Adrenal gland (tissue), 12 donors: ENCODE data around the gene FKBP9. TPM values are rescaled to one million over a fixed set of nuclear protein-coding genes. Genes with fewer than 3 reads are reported as not detected.
"Not testable (repeated sequence)": the region's sequence is repeated elsewhere in the genome, so short reads cannot be mapped to it uniquely, and the experiment has no call there.

Source experiments
- DNase-seq, 7 donors: peaks; one replicate each; pipeline ENCODE4 v3.0.0-alpha.2; 2019 to 2020
- H3K27ac ChIP-seq, 5 donors: fragments of 200-600 bp; sonication (generic) in 4 of 5; 1 replicate in 3 of 5; 2 replicates in 2 of 5; pipeline versions ENCODE4 v1.5.1 to v1.8.0; 2016 to 2020; ENCODE audit warnings: mild to moderate bottlenecking in 1 of 5
- H3K27me3 ChIP-seq: fragments of 200-600 bp; 2 replicates; pipeline ENCODE4 v1.8.0; 2021
- H3K36me3 ChIP-seq, 2 donors: fragments of 200-600 bp; replicated peaks in 1 of 2; 1 replicate in 1 of 2; 2 replicates in 1 of 2; pipeline versions ENCODE4 v1.5.1 to v1.8.0; 2018 to 2022
- H3K4me1 ChIP-seq, 2 donors: fragments of 200-600 bp; replicated peaks in 1 of 2; 1 replicate in 1 of 2; 2 replicates in 1 of 2; pipeline versions ENCODE4 v1.5.1 to v1.8.0; 2018 to 2021
- H3K4me3 ChIP-seq, 4 donors: fragments of 200-600 bp; sonication (generic) in 3 of 4; one replicate each; pipeline ENCODE4 v1.5.1; 2016 to 2018
- H3K9me3 ChIP-seq, 3 donors: fragments of 200-600 bp; sonication (generic) in 1 of 3; replicated peaks in 1 of 3; 1 replicate in 2 of 3; 2 replicates in 1 of 3; pipeline versions ENCODE4 v1.5.1 to v1.8.0; 2016 to 2021
- CTCF ChIP-seq, 6 experiments: fragments of 450-650 bp in 4 of 6; fragments of 200-600 bp in 2 of 6; sonication (generic) in 1 of 6; IDR thresholded peaks; 1 replicate in 5 of 6; 2 replicates in 1 of 6; pipeline versions ENCODE4 v1.5.1 to v1.8.0; 2016 to 2021; ENCODE audit warnings: antibody characterized with exemption in 6 of 6, mild to moderate bottlenecking in 2 of 6, moderate library complexity in 1 of 6
- POLR2A ChIP-seq, 2 donors: fragments of 450-650 bp; IDR thresholded peaks; one replicate each; pipeline ENCODE4 v1.6.1; 2017; ENCODE audit warnings: antibody characterized with exemption in 2 of 2, mild to moderate bottlenecking in 2 of 2, moderate library complexity in 1 of 2
- WGBS, 4 donors: extraction: QIAGEN DNeasy Blood & Tissue Kit in 2 of 4; methylation state at CpG; one replicate each; pipeline versions ENCODE4 v1.1.5 to v1.1.7; 2013 to 2017; 5-methylcytosine and 5-hydroxymethylcytosine counted together
- intact Hi-C, 2 donors: fragments of 100-400 bp; cut with DNase I; formaldehyde crosslinking; loops; one replicate each; pipeline versions ENCODE4 v1.14.1 to v1.15.0; 2022 to 2023
- polyA plus RNA-seq, 3 donors: library from polyadenylated mRNA; stranded (reverse); fragments of 200-250 nt in 2 of 3; fragments of 350-450 nt in 1 of 3; fragmentation: Illumina TruSeq in 1 of 3; extraction: RNeasy Lipid Tissue Mini Kit (QIAGEN cat#74804) in 1 of 3; gene quantifications; one replicate each; pipeline ENCODE4 v1.2.3, GENCODE V29; 2013 to 2014
- total RNA-seq, 9 donors: library from RNA; depleted of rRNA in 4 of 9; stranded (reverse); fragments of >200 nt in 4 of 9; fragments of 120-200 nt in 1 of 9; fragmentation: NEBNext Ultra II Directional in 1 of 9; extraction: Animal tissue kit (Norgen Biotek cat#: 25700) in 1 of 9; gene quantifications; one replicate each; pipeline versions ENCODE4 v1.1.0 to v1.2.4, GENCODE V29; 2013 to 2023
- donor health status: healthy with polysubstance abuse.
- donor health status: Bipolar disorder and iron deficiency.
- donor health status: DM: yes; HTN: yes; CAD: no.
- donor health status: DM: no; HTN: no; CAD: no.
- donor health status: DM: no; HTN: no; CAD: no.
- donor health status: DM: yes; HTN: yes; CAD: no.

Gene FKBP9
- total and polyA plus RNA-seq, 12 donors, result 26.8 to 299 (median 144) TPM

- TF ChIP-seq POLR2A (IDR thresholded peaks at IDR 0.05) (no peak), CTCF (IDR thresholded peaks at IDR 0.05) (no peak)
Observed at GRCh38 chr7:32948202-32948601, 9.0 kb upstream of the FKBP9 start.

DNA sequence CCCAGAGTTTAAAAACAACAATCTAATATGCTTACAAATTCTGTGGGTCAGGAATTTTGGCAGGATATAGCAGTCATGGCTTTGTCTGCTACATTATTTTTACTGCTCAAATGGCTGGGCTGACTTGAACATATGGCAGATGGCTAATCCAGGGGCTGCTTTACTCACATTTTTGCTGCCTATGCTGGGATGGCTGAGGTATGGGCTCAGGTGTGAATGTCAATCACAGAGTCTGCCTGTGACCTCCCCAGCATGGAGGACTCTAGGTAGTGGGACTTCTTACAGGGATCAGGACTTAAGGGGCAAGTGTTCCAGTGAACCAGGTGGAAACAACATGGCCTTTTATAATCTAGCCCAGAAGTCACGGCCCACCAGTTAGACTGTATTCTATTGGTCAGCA is 4.4 kb upstream of the FKBP9 start:
- 92 to 100% (median 99%) methylated on average over 1 of the region's 1 CpG for WGBS, 4 donors
- no peak for DNase-seq
- H3K27ac ChIP-seq, result no peak overlapping the region
- H3K9me3 ChIP-seq, result no peaks in the 10 kb centered on the region
- intact Hi-C loops, result loop anchor here in 1 of 2 donors (10.0 kb wide), 1 partner anchor 102 kb away; no protein-coding TSS in a partner anchor
- no peak overlapping the region for H3K4me3 ChIP-seq
- TF ChIP-seq CTCF (IDR thresholded peaks at IDR 0.05), result no peak
- TF ChIP-seq POLR2A (IDR thresholded peaks at IDR 0.05), result no peak
- no peaks in the 10 kb centered on the region for H3K27me3 ChIP-seq
- no peaks in the 10 kb centered on the region for H3K4me1 ChIP-seq
- no peaks in the 10 kb centered on the region for H3K36me3 ChIP-seq

More at GRCh38 chr7:32948202-32948601, 9.0 kb upstream of the FKBP9 start:
- Histone ChIP-seq H3K27me3 (no peaks in the 10 kb centered on the region), H3K9me3 (no peaks in the 10 kb centered on the region), H3K4me1 (peaks cover 0 to 3% of the 10 kb centered on the region in 2 donors), H3K4me3 (no peak overlapping the region), H3K27ac (no peak overlapping the region), H3K36me3 (no peaks in the 10 kb centered on the region)
- intact Hi-C loops, result loop anchor here in 1 of 2 donors (10.0 kb wide), 1 partner anchor 157 kb away; the partner anchor contains the start of gene RP9
- 79 to 96% (median 91%) methylated on average over 4 of the region's 4 CpGs for WGBS, 4 donors
- DNase-seq, result no peak

- intact Hi-C loops, result loop anchor here in 1 of 2 donors (10.0 kb wide), 1 partner anchor 96 kb away; no protein-coding TSS in a partner anchor
- no peaks in the 10 kb centered on the region for H3K36me3 ChIP-seq
- H3K27me3 ChIP-seq, result no peaks in the 10 kb centered on the region
- no peaks in the 10 kb centered on the region for H3K9me3 ChIP-seq
- peak in 1 of 2 donors; percentile 24 for TF ChIP-seq POLR2A (IDR thresholded peaks at IDR 0.05)
- no peak for TF ChIP-seq CTCF (IDR thresholded peaks at IDR 0.05)
- 25 to 47% (median 32%) methylated on average over 22 to 26 of the region's 26 CpGs for WGBS, 4 donors
- peaks cover 8 to 10% of the 10 kb centered on the region in 2 donors for H3K4me1 ChIP-seq
- peak overlapping the region; percentile 1 to 90 (median 80) for H3K27ac ChIP-seq
- peak overlapping the region; percentile 10 to 58 (median 40) for H3K4me3 ChIP-seq
- peak in 6 of 7 donors; percentile 36 to 58 (median 54) for DNase-seq
Observed at GRCh38 chr7:32958046-32959025, 1.1 kb downstream of the FKBP9 start.

GRCh38 chr7:32963880-32964301 is 6.7 kb downstream of the FKBP9 start:
- H3K4me3 ChIP-seq, H3K9me3 ChIP-seq, intact Hi-C loops, H3K27me3 ChIP-seq, DNase-seq, H3K36me3 ChIP-seq, H3K27ac ChIP-seq: not testable (repeated sequence)
- 40 to 73% (median 55%) methylated on average over 5 of the region's 5 CpGs for WGBS, 4 donors
- H3K4me1 ChIP-seq, result peaks cover 9 to 12% of the 10 kb centered on the region in 2 donors
